Measurements from ENCODE around the gene UCHL1.
"Not testable (repeated sequence)": the region's sequence is repeated elsewhere in the genome, so short reads cannot be mapped to it uniquely, and the experiment has no call there.

Gene UCHL1

GRCh38 chr4:41290479-41290878 lies 33.8 kb downstream of the UCHL1 start:
- DNase-seq (ENCODE audit: low read depth in 2 of 2): no peak

GRCh38 chr4:41294445-41295062 lies 37.8 kb downstream of the UCHL1 start:
- no peak for DNase-seq (ENCODE audit: low read depth in 2 of 2)

- DNase-seq (ENCODE audit: low read depth in 2 of 2): no peak
Measured at GRCh38 chr4:41296995-41297394, 40.3 kb downstream of the UCHL1 start.

- no peak for DNase-seq (ENCODE audit: low read depth in 2 of 2)
Measured at GRCh38 chr4:41297832-41298231, 41.1 kb downstream of the UCHL1 start.

- DNase-seq (ENCODE audit: low read depth in 2 of 2): no peak
Measured at GRCh38 chr4:41299486-41299885, 42.8 kb downstream of the UCHL1 start.

GRCh38 chr4:41301137-41301536 lies 44.4 kb downstream of the UCHL1 start:
- DNase-seq (ENCODE audit: low read depth in 2 of 2): no peak

GRCh38 chr4:41303372-41304118 lies 46.8 kb downstream of the UCHL1 start:
- no peak for DNase-seq (ENCODE audit: low read depth in 2 of 2)

- DNase-seq (ENCODE audit: low read depth in 2 of 2): no peak
Measured at GRCh38 chr4:41304221-41304620, 47.5 kb downstream of the UCHL1 start.

- no peak for DNase-seq (ENCODE audit: low read depth in 2 of 2)
Measured at GRCh38 chr4:41305476-41305875, 48.7 kb downstream of the UCHL1 start.

- DNase-seq (ENCODE audit: low read depth in 2 of 2): no peak
Measured at GRCh38 chr4:41307638-41308037, 50.9 kb downstream of the UCHL1 start.

GRCh38 chr4:41308398-41308797 lies 51.7 kb downstream of the UCHL1 start:
- DNase-seq (ENCODE audit: low read depth in 2 of 2): no peak

GRCh38 chr4:41315426-41315825 lies 58.7 kb downstream of the UCHL1 start:
- not testable (repeated sequence) for DNase-seq (ENCODE audit: low read depth in 2 of 2)

- no peak for DNase-seq (ENCODE audit: low read depth in 2 of 2)
Measured at GRCh38 chr4:41315862-41316261, 59.1 kb downstream of the UCHL1 start.

All from stimulated activated CD8-positive, alpha-beta memory T cell treated with anti-CD3 and anti-CD28 coated beads, Interleukin-7, amount 100 ng/mL, for 1 hour (primary cell).